ENCODE data around the gene CMSS1. TPM values are rescaled to one million over a fixed set of nuclear protein-coding genes. Genes with fewer than 3 reads are reported as not detected.

The CMSS1 gene
- total and polyA plus RNA-seq, 2 of the 13 experiments (the other 11 are each of a cell fraction or from before 2014, with no cell fraction given) = 6.4 to 48.7 TPM

- Histone ChIP-seq H3K4me2 (ENCODE audit: low read depth, low read length) (no peak overlapping the region), H3K4me3 (replicated peaks in 1 of 3; ENCODE audit: insufficient read depth in 1 of 3, low read depth in 2 of 3, low read length in 3 of 3) (no peak overlapping the region), H3K36me3 (replicated peaks in 1 of 2; ENCODE audit: control insufficient read depth in 1 of 2, insufficient read depth in 2 of 2, low read length in 2 of 2) (no peaks in the 10 kb centered on the region), H3K27ac (ENCODE audit: extremely low read length, insufficient read depth, low read length) (no peak overlapping the region), H3K4me1 (ENCODE audit: insufficient read depth, low read length) (peaks cover 11% of the 10 kb centered on the region), H3K79me2 (ENCODE audit: insufficient read depth, low read length) (no peaks in the 10 kb centered on the region), H4K20me1 (ENCODE audit: insufficient read depth, low read length) (no peaks in the 10 kb centered on the region), H2AFZ (ENCODE audit: low read length) (no peak overlapping the region), H3K27me3 (ENCODE audit: control insufficient read depth in 1 of 2, insufficient read depth in 2 of 2, low read length in 2 of 2) (no peaks in the 10 kb centered on the region), H3K9ac (ENCODE audit: insufficient read depth, low read depth, low read length) (no peak overlapping the region), H3K9me3 (ENCODE audit: low read length) (no peaks in the 10 kb centered on the region)
- BruUV-seq (replicated peaks) = no TSS peak
- intact Hi-C loops (cut with micrococcal nuclease; ENCODE audit: unreplicated experiment) = no loop called here
- FAIRE-seq = no peak
- 94% methylated on average over 3 of the region's 3 CpGs for WGBS (ENCODE audit: low lambda C conversion rate)
- POLR2A ChIA-PET = no interaction called here
- CTCF ChIA-PET (ENCODE audit: low intra/inter-chr PET ratio, low total read pairs) = no interaction called here
- in situ Hi-C loops (cut with HindIII; ENCODE audit: extremely low pct_ligation_motif_present, low pct_unique_long_range_greater_than_20kb) = no loop called here
- ATAC-seq = no peak
- no peak for DNase-seq (ENCODE audit: low spot score)
- TF ChIP-seq ZUFSP (CRISPR knock-in tag; IDR thresholded peaks at IDR 0.05; ENCODE audit: borderline replicate concordance) (no peak), HNRNPL (IDR thresholded peaks at IDR 0.05; ENCODE audit: low read depth, low read length) (no peak), ZBTB34 (CRISPR knock-in tag; IDR thresholded peaks at IDR 0.05) (no peak), JUND (CRISPR knock-in tag; IDR thresholded peaks at IDR 0.05) (no peak), GMEB1 (CRISPR knock-in tag; IDR thresholded peaks at IDR 0.05; ENCODE audit: borderline replicate concordance) (no peak), ZFP36 (IDR thresholded peaks at IDR 0.05; ENCODE audit: borderline replicate concordance, low read depth, low read length, partially characterized antibody) (no peak), ZFP91 (CRISPR knock-in tag; IDR thresholded peaks at IDR 0.05; ENCODE audit: borderline replicate concordance) (no peak), MLLT10 (CRISPR knock-in tag; IDR thresholded peaks at IDR 0.05) (no peak), PAF1 (CRISPR knock-in tag; IDR thresholded peaks at IDR 0.05) (no peak), ZNF142 (CRISPR knock-in tag; IDR thresholded peaks at IDR 0.05) (no peak), ZNF292 (CRISPR knock-in tag; IDR thresholded peaks at IDR 0.05; ENCODE audit: borderline replicate concordance, low read depth) (no peak), ZNF143 (CRISPR knock-in tag; IDR thresholded peaks at IDR 0.05) (no peak)
These were observed 154.1 kb downstream of the CMSS1 start for GRCh38 chr3:99971761-99972160.

Measured in HepG2 (cell line).